ENCODE data around the gene RAD23B. TPM values are rescaled to one million over a fixed set of nuclear protein-coding genes. Genes with fewer than 3 reads are reported as not detected.

RAD23B gene
- total RNA-seq, 1 donor from 2014 or later = 165 TPM

- DNase-seq (ENCODE audit: low spot score) = no peak
Observed at GRCh38 chr9:107333363-107333762, 50.3 kb downstream of the RAD23B start.

GRCh38 chr9:107334103-107334776 is 51.2 kb downstream of the RAD23B start:
- DNase-seq (ENCODE audit: low spot score) = no peak

- DNase-seq (ENCODE audit: low spot score) = no peak
Observed at GRCh38 chr9:107335331-107335730, 52.3 kb downstream of the RAD23B start.

GRCh38 chr9:107336718-107337360 is 53.8 kb downstream of the RAD23B start:
- DNase-seq (ENCODE audit: low spot score) = no peak

GRCh38 chr9:107337676-107338590 is 54.9 kb downstream of the RAD23B start:
- no peak for DNase-seq (ENCODE audit: low spot score)

GRCh38 chr9:107338911-107339659 is 56.0 kb downstream of the RAD23B start:
- no peak for DNase-seq (ENCODE audit: low spot score)

- peak; percentile 92 for DNase-seq (ENCODE audit: low spot score)
Observed at GRCh38 chr9:107340920-107341632, 58.0 kb downstream of the RAD23B start.

- peak; percentile 57 for DNase-seq (ENCODE audit: low spot score)
Observed at GRCh38 chr9:107342476-107343161, 59.5 kb downstream of the RAD23B start.

GRCh38 chr9:107345327-107345726 is 62.2 kb downstream of the RAD23B start:
- DNase-seq (ENCODE audit: low spot score) = no peak

- DNase-seq (ENCODE audit: low spot score) = peak; percentile 53
Observed at GRCh38 chr9:107348836-107349235, 65.8 kb downstream of the RAD23B start.

GRCh38 chr9:107350443-107350842 is 67.4 kb downstream of the RAD23B start:
- peak; percentile 4 for DNase-seq (ENCODE audit: low spot score)

- DNase-seq (ENCODE audit: low spot score) = peak; percentile 57
Observed at GRCh38 chr9:107351382-107352045, 68.4 kb downstream of the RAD23B start.

- DNase-seq (ENCODE audit: low spot score) = peak; percentile 26
Observed at GRCh38 chr9:107355394-107355793, 72.3 kb downstream of the RAD23B start.

- no peak for DNase-seq (ENCODE audit: low spot score)
Observed at GRCh38 chr9:107358986-107359385, 75.9 kb downstream of the RAD23B start.

GRCh38 chr9:107360098-107360497 is 77.0 kb downstream of the RAD23B start:
- no peak for DNase-seq (ENCODE audit: low spot score)

GRCh38 chr9:107361816-107362215 is 78.7 kb downstream of the RAD23B start:
- DNase-seq (ENCODE audit: low spot score) = peak; percentile 51

GRCh38 chr9:107363516-107364152 is 80.6 kb downstream of the RAD23B start:
- DNase-seq (ENCODE audit: low spot score) = no peak

GRCh38 chr9:107367727-107368502 is 84.8 kb downstream of the RAD23B start:
- peak; percentile 45 for DNase-seq (ENCODE audit: low spot score)
